Right lung (tissue), 5 donors: ENCODE results near the gene HCN1. TPM values are rescaled to one million over a fixed set of nuclear protein-coding genes. Genes with fewer than 3 reads are reported as not detected.
"Not testable (repeated sequence)": the region's sequence is repeated elsewhere in the genome, so short reads cannot be mapped to it uniquely, and the experiment has no call there.

Experiments
- DNase-seq, 2 donors: peaks; one replicate each; pipeline ENCODE4 v3.0.0-alpha.2; 2013
- polyA plus RNA-seq, 5 donors: library from polyadenylated mRNA; unstranded; fragments of 120-200 nt; gene quantifications; one replicate each; pipeline versions ENCODE4 v1.2.1 to v1.2.3, GENCODE V29; 2013; ENCODE audit warnings: inconsistent platforms in 1 of 5, low replicate concordance in 1 of 5; ENCODE audit not compliant: insufficient read length in 5 of 5, insufficient read depth in 1 of 5

Gene HCN1
- polyA plus RNA-seq, 5 donors: 0.04 to 0.31 (median 0.08) TPM

- no peak for DNase-seq
Observed at GRCh38 chr5:45617859-45618416, 78.2 kb downstream of the HCN1 start.

GRCh38 chr5:45609661-45610060 is 86.5 kb downstream of the HCN1 start:
- no peak for DNase-seq

- no peak for DNase-seq
Observed at GRCh38 chr5:45604092-45604491, 92.1 kb downstream of the HCN1 start.

- no peak for DNase-seq
Observed at GRCh38 chr5:45601424-45601823, 94.8 kb downstream of the HCN1 start.

- DNase-seq: no peak
Observed at GRCh38 chr5:45596320-45596719, 99.9 kb downstream of the HCN1 start.

- not testable (repeated sequence) for DNase-seq
Observed at GRCh38 chr5:45586001-45586400, 110.2 kb downstream of the HCN1 start.

- DNase-seq: no peak
Observed at GRCh38 chr5:45578270-45578669, 117.9 kb downstream of the HCN1 start.

- no peak for DNase-seq
Observed at GRCh38 chr5:45568813-45569212, 127.4 kb downstream of the HCN1 start.

- no peak for DNase-seq
Observed at GRCh38 chr5:45542421-45542820, 153.8 kb downstream of the HCN1 start.

GRCh38 chr5:45533663-45534062 is 162.5 kb downstream of the HCN1 start:
- no peak for DNase-seq

GRCh38 chr5:45532826-45533624 is 163.2 kb downstream of the HCN1 start:
- no peak for DNase-seq

- DNase-seq: peak in 1 of 2 donors; percentile 3
Observed at GRCh38 chr5:45521067-45521466, 175.1 kb downstream of the HCN1 start.

GRCh38 chr5:45512521-45512920 is 183.7 kb downstream of the HCN1 start:
- DNase-seq: no peak

GRCh38 chr5:45509371-45509770 is 186.8 kb downstream of the HCN1 start:
- no peak for DNase-seq

GRCh38 chr5:45508135-45508534 is 188.0 kb downstream of the HCN1 start:
- DNase-seq: no peak

GRCh38 chr5:45507178-45507577 is 189.0 kb downstream of the HCN1 start:
- DNase-seq: no peak

GRCh38 chr5:45499006-45499405 is 197.2 kb downstream of the HCN1 start:
- DNase-seq: not testable (repeated sequence)

GRCh38 chr5:45491368-45491767 is 204.8 kb downstream of the HCN1 start:
- no peak for DNase-seq

GRCh38 chr5:45484781-45485180 is 211.4 kb downstream of the HCN1 start:
- no peak for DNase-seq

GRCh38 chr5:45454114-45454513 is 242.1 kb downstream of the HCN1 start:
- DNase-seq: peak in 1 of 2 donors; percentile 3

GRCh38 chr5:45444856-45445255 is 251.3 kb downstream of the HCN1 start:
- DNase-seq: not testable (repeated sequence)

- no peak for DNase-seq
Observed at GRCh38 chr5:45440466-45440865, 255.7 kb downstream of the HCN1 start.

GRCh38 chr5:45437752-45438151 is 258.4 kb downstream of the HCN1 start:
- DNase-seq: no peak
